Right ventricle myocardium superior (tissue), 1 donor: ENCODE measurements around the gene CDK5. TPM values are rescaled to one million over a fixed set of nuclear protein-coding genes. Genes with fewer than 3 reads are reported as not detected.

Source experiments
- ATAC-seq: fragments of 200-7000 bp; cut with Tn5 transposase; one replicate; pipeline ENCODE4 v1.9.1; 2020; ENCODE audit warnings: mild to moderate bottlenecking; ENCODE audit not compliant: poor library complexity
- DNase-seq: peaks from one replicate; pipeline ENCODE4 v3.0.0-alpha.2; 2020
- intact Hi-C: fragments of 100-400 bp; cut with DNase I; formaldehyde crosslinking; loops from one replicate; pipeline ENCODE4 v1.11.2; 2022
- long read RNA-seq: library from polyadenylated mRNA; unstranded; transcript quantifications from one replicate; pipeline ENCODE4 v2.0.0, GENCODE V29; 2021
- total RNA-seq: library from RNA; stranded (reverse); fragmentation: NEBNext Ultra II Directional; extraction: Animal tissue kit (Norgen Biotek cat#: 25700); gene quantifications from one replicate; pipeline ENCODE4 v1.2.1, GENCODE V29; 2021
- donor health status: DM: no; HTN: yes; CAD: no; lungs with severe emphysema.

Gene CDK5
- 6.3 TPM for total RNA-seq
- long read RNA-seq, transcript CDK5-204 (12 exons, 1,758 nt): major isoform, 7 of 9 reads
- long read RNA-seq, partial matches to known transcripts: 0 of 9 reads
- long read RNA-seq, other reads (novel, unspliced or antisense): 1 of 9 reads

DNA sequence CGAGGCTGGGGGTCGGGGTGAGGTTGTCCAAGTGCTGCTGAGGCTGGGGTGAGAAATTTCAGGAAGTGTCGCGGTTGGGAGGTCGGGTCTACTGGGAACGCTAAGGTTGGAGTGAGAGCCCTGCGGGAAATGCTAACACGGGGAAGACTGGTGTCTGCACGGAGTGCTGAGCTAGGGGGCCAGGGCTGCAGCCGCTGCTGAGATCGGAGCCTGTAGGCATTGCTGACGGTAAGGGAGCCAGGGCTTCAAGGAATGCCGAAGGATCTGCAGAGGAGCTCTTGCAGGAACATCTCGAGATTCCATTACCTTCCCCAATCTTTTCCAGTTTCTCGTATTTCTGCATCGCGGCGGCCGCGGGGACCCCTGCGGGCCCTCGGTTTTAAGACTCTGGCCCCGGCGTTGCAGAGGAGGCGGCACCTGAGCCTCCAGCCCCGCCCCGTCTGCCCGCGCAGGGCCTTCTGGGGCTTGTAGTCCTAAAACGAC lies at the start of gene CDK5:
CDK5 (minus strand) TSS at position 392 of the 483 bp plus-strand sequence; CDS start at position 343, 49 bp downstream.
- ATAC-seq (peak; percentile 0), DNase-seq (no peak)
- intact Hi-C loops: no loop called here

DNA sequence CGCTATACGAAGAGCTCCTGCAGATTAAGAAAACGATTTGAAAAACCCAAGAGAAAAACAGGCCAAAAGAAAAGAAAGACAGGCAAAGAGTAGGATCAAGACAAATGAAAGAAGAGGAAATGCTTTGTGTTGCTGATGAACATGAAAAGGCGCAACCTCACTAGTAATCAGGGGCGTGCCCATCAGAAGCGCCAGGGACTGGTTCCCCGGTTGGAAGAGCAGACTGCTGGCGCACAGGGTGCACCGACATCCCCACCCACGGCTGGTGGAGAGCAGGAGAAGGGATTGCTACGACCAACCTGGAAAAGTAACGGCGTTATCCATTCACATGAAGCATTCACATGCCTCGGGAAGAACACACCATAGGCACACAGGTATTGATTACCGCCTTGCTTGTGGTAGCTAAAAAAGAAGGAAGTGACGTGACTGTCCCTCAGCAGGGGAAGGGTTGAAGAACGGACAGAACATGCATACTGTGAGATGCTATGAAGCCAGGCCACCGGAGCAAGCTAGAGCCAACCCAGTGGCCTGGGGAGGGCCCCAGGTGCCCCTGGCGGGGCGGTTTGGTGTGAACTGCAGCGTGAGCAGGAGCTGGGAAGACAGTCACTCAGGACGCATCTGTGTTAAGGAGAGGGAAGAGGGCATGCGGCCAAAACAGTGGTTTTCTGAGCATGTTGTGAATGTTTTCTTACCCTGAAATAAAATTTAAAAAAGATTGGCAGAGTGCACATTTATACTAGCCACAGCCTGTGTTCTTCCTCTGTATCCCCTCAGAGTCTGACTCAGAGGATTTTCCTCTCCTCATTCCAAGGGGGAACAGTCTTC lies 46.9 kb upstream of the CDK5 start:
- DNase-seq (no peak), ATAC-seq (no peak)
- intact Hi-C loops: no loop called here

DNA sequence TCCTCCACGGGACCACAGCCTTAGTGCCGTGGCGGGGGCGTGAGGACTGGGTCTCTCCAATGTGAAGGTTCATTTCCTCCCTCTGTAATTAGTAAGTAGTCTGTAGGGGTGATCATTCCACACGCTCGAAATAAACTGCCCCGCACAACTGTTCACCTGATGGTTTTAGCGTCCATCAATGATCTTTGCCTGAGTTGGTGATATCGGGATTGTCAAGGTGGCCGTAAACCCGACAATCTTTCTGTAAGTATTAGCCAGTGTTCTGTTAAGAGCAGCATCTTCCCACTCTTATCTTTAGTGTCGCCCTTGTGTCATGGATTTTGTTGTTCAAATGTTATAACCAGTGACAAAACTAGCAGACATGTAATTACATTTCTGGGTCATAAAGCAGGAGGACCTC lies 46.3 kb upstream of the CDK5 start:
- no peak for DNase-seq
- ATAC-seq: no peak
- intact Hi-C loops: no loop called here

- intact Hi-C loops: no loop called here
- DNase-seq: no peak
- ATAC-seq: no peak
Measured at GRCh38 chr7:151102991-151103390, 45.3 kb upstream of the CDK5 start.

- DNase-seq (no peak), ATAC-seq (no peak)
- intact Hi-C loops: no loop called here
Measured at GRCh38 chr7:151101621-151102396, 44.1 kb upstream of the CDK5 start.

DNA sequence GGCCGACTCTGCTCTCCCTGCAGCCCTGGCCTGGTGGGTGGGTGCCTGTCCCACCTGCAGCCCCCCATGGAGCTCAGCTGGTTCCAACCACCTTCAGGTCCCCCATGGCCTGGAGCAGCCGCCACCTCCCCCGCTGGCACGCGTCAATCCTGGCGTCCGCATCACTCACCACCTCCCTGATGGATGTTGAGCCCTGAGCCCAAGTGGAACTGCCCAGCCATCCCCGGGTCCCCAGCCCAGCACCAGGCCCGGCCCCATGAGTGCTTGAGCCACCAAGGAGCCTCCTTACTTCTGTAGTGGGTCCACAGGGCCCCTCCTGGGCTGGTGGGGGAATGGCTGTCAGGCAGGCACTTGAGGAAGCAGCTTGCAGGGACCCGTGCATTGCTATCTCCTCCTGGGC lies 43.2 kb upstream of the CDK5 start:
- intact Hi-C loops: no loop called here
- DNase-seq (no peak), ATAC-seq (no peak)

- ATAC-seq (no peak), DNase-seq (no peak)
- intact Hi-C loops: no loop called here
Measured at GRCh38 chr7:151099486-151100211, 42.0 kb upstream of the CDK5 start.

DNA sequence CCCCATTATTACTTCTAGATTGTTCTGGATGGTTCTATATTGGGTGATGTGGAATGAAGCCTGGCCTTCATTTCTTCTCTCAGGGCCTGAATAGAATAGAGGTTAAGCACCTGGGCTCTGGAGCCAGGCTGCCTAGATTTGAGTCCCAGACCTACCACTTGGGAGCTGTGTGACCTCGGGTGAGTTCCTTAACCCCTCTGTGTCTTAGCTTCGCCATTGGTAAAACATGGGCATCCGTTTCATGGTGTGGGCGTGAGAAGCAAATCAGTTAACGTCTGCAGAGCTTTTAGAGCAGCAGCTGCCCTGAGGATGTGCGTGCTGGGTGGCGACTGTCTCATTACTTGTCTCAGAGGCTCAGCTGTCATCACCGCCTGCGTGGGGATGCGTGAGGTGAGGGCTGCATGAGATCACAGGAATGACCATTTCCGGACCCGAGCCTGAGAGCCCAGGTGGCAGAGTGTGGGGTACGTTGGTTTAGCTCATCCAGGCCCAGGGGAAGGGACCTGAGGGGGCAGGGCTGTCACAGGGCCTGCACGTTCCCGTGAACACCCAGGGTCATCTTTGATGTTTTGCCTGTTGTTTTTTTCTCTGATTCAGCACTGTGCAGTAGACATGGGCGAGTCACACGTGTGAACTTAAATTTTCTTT lies 38.3 kb upstream of the CDK5 start:
- intact Hi-C loops: no loop called here
- DNase-seq (no peak), ATAC-seq (no peak)

DNA sequence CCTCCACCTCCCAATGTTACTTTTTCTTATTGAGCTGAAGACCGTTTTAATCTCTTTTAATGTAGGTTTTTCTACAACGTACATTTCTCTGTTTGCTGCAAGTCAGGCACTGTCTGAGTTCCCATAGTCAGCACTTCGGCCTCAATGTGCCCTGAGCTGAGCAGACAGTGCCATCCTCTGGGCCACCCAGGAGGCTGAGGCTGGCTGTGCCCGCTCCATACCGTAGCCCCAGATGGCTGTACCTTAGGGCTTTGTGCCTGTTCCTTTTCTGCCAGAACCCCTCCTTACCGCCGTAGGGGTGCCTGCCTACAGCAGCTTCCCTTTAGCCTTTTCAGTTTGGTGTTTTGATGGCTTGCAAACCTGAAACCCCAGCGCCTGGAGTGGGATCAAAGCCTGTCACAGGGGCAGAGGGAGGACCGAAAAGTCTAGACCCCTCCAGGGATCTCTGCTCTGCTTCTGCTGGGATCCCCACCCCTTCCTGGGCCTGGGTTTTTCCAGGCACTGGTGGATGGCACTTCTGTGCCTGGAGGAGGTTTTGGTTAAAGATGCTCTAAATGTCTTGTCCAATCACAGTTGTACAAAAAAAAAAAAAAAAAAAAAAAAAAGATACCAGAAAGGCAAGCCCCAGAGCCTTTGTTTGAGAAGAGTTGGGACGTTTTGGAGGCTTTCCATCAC lies 37.6 kb upstream of the CDK5 start:
- no peak for DNase-seq
- intact Hi-C loops: no loop called here
- no peak for ATAC-seq

DNA sequence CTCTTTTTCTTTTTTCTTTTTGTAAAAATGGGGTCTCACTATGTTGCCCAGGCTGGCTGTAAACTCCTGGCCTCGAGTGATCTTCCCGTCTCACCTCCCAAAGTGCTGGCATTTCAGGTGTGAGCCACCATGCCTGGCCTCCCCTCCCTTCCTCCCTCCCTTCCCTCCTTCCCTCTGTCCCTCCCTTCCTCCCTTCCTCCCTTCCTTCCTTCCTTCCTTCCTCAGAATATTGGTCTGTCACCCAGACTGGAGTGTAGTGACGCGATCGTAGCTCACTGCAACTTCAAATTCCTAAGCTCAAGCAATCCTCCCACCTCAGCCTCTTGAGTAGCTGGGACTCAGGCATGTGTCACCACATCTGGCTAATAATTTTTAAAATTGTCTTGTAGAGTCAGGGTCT lies 37.0 kb upstream of the CDK5 start:
- intact Hi-C loops: no loop called here
- ATAC-seq (no peak), DNase-seq (no peak)

DNA sequence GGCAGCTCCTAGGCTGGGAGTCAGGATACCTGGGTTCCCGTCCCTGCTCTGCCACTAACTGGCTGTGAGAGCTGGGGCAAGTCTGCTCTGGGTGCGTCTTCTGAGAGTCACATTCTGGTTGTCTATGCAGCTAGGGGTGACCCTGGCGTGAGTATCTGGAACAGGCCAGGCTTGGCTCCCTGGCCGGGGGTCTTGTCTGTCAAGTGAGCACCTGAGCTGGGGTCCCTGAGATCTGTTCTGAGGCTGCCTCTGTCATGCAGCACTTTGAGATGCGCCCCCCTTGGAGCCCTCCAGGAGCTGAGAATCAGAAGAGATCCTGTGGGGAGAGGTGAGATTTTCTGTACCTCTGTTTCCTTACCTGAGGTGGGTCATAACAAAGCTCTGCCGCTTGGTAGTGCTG lies 36.1 kb upstream of the CDK5 start:
- intact Hi-C loops: no loop called here
- DNase-seq: no peak
- no peak for ATAC-seq

DNA sequence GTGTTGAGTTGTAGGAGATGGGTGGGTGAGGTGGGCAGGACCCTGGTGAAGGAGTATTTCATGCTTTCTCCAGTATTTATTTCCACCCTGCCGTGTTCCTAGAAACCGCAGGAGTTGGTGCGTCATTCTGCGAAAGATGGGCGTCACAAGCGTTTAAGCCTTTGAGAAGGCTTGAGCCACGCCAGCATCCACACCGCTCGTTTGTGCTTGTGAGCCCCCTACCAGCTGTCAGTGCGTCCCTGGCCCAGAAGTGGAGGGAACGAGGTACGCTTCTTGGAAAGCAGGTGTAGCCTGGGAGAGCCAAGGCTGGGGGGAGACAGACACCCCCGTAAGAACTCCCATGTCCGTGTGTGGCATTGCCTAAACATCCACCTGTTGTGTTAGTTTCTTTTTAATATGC lies 34.3 kb upstream of the CDK5 start:
- DNase-seq (no peak), ATAC-seq (no peak)
- intact Hi-C loops: no loop called here

DNA sequence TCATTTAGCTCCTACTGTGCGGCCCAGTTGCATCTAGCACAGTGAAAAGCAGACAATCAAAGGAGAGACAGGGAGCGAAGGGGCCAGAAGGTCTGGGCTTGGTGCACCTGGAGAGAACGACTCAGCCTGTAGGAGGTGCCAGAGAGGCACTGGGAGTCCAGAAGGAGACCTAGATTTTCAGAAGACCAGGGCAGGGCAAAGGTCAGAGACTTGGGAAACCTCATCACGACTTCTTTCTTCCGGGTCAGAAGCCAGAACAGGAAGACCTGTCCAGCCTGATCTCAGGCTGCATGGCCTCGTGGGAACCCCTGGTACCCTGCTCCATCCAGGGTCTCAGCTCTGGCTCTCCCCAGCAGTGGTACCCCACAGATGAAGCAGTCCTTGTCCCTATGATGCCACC lies 33.7 kb upstream of the CDK5 start:
- no peak for DNase-seq
- ATAC-seq: no peak
- intact Hi-C loops: no loop called here

GRCh38 chr7:151091003-151091402 lies 33.3 kb upstream of the CDK5 start:
- ATAC-seq (no peak), DNase-seq (no peak)
- intact Hi-C loops: no loop called here

GRCh38 chr7:151089893-151090730 lies 32.4 kb upstream of the CDK5 start:
- no peak for ATAC-seq
- intact Hi-C loops: no loop called here

GRCh38 chr7:151088856-151089699 lies 31.4 kb upstream of the CDK5 start:
- ATAC-seq: peak; percentile 33
- DNase-seq: peak; percentile 82
- intact Hi-C loops: no loop called here

More at GRCh38 chr7:151089893-151090730, 32.4 kb upstream of the CDK5 start:
- no peak for DNase-seq
